ENCODE measurements around the gene WWOX.

Gene WWOX

DNA sequence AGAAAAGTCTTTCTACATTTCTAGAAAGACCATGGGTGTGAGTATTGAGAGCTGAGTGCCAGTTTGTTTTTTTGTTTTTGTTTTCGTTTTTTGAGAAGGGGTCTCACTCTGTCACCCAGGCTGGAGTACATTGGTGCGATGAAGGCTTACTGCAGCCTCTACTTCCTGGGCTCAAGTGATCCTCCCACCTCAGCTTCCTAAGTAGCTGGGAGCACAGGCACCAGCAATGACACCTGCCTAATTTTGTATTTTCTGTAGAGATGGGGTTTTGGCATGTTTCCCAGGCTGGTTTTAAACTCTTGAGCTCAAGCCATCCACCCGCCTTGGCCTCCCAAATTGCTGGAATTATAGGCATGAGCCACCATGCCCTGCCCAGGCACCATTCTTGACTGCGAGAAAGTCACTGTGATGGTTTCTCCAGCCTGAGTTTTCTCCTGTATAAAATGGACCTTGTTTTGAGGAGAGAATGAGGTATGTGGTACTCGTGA, 827.3 kb downstream of the WWOX start:
- no peaks in the 10 kb centered on the region for H3K9me2 ChIP-seq (replicated peaks; ENCODE audit: insufficient read depth, low read length)
- H3K27me3 ChIP-seq (replicated peaks; ENCODE audit: insufficient read depth, low read length): no peaks in the 10 kb centered on the region
- no peaks in the 10 kb centered on the region for H4K20me1 ChIP-seq (ENCODE audit: insufficient read depth, low read length)
- H3K4me1 ChIP-seq (ENCODE audit: low read length): no peaks in the 10 kb centered on the region
- H2AFZ ChIP-seq (ENCODE audit: low read length): no peak overlapping the region
- H3K79me2 ChIP-seq (ENCODE audit: low read length): no peaks in the 10 kb centered on the region
- no peaks in the 10 kb centered on the region for H3K36me3 ChIP-seq (replicated peaks; ENCODE audit: insufficient read depth, low read length)
- TF ChIP-seq, protein P1, sequence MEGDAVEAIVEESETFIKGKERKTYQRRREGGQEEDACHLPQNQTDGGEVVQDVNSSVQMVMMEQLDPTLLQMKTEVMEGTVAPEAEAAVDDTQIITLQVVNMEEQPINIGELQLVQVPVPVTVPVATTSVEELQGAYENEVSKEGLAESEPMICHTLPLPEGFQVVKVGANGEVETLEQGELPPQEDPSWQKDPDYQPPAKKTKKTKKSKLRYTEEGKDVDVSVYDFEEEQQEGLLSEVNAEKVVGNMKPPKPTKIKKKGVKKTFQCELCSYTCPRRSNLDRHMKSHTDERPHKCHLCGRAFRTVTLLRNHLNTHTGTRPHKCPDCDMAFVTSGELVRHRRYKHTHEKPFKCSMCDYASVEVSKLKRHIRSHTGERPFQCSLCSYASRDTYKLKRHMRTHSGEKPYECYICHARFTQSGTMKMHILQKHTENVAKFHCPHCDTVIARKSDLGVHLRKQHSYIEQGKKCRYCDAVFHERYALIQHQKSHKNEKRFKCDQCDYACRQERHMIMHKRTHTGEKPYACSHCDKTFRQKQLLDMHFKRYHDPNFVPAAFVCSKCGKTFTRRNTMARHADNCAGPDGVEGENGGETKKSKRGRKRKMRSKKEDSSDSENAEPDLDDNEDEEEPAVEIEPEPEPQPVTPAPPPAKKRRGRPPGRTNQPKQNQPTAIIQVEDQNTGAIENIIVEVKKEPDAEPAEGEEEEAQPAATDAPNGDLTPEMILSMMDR (IDR thresholded peaks at IDR 0.05; ENCODE audit: low read length): no peak
- no peak for TF ChIP-seq EZH2 (optimal IDR thresholded peaks at IDR 0.05; ENCODE audit: low read depth, low read length)
- TF ChIP-seq EZH2phosphoT487 (IDR thresholded peaks at IDR 0.05; ENCODE audit: low read length): no peak
- H3K9ac ChIP-seq (ENCODE audit: low read length): no peak overlapping the region
- H3F3A ChIP-seq (ENCODE audit: insufficient read depth, low read length): no peaks in the 10 kb centered on the region
- H3K27ac ChIP-seq (ENCODE audit: low read length): no peak overlapping the region
- no peak overlapping the region for H3K4me3 ChIP-seq (ENCODE audit: low read length)
- no peak overlapping the region for H3K4me2 ChIP-seq (ENCODE audit: low read depth, low read length)
- no peaks in the 10 kb centered on the region for H3K9me3 ChIP-seq (replicated peaks; ENCODE audit: insufficient read depth, low read length)
- DNase-seq: no peak

DNA sequence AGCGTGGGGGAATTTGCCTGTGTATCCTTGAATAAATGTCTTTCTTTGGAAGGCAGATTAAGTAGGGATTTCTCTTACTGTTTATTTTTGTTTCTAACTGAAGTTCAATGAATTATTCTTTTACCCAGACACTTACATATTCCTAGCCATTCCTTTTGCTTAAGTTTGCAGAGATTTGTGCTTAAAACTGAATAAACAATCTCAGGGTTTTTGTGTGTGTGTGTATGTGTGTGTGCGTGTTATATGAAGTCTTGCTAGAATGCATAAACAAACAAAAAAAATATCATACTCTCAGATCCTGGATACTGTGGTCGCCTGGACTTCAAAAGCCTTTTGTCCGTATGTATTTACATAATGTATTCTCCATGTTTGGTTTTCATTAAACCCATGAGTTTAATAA, 828.3 kb downstream of the WWOX start:
- H2AFZ ChIP-seq (ENCODE audit: low read length): no peak overlapping the region
- no peak overlapping the region for H3K9ac ChIP-seq (ENCODE audit: low read length)
- H3K36me3 ChIP-seq (replicated peaks; ENCODE audit: insufficient read depth, low read length): no peaks in the 10 kb centered on the region
- H3K9me3 ChIP-seq (replicated peaks; ENCODE audit: insufficient read depth, low read length): no peaks in the 10 kb centered on the region
- no peaks in the 10 kb centered on the region for H4K20me1 ChIP-seq (ENCODE audit: insufficient read depth, low read length)
- H3K27me3 ChIP-seq (replicated peaks; ENCODE audit: insufficient read depth, low read length): no peaks in the 10 kb centered on the region
- TF ChIP-seq EZH2phosphoT487 (IDR thresholded peaks at IDR 0.05; ENCODE audit: low read length): no peak
- TF ChIP-seq EZH2 (optimal IDR thresholded peaks at IDR 0.05; ENCODE audit: low read depth, low read length): no peak
- TF ChIP-seq, protein P1 (IDR thresholded peaks at IDR 0.05; ENCODE audit: low read length): no peak
- no peak overlapping the region for H3K4me3 ChIP-seq (ENCODE audit: low read length)
- no peak overlapping the region for H3K4me2 ChIP-seq (ENCODE audit: low read depth, low read length)
- DNase-seq: no peak
- H3K27ac ChIP-seq (ENCODE audit: low read length): no peak overlapping the region
- H3K4me1 ChIP-seq (ENCODE audit: low read length): no peaks in the 10 kb centered on the region
- H3F3A ChIP-seq (ENCODE audit: insufficient read depth, low read length): no peaks in the 10 kb centered on the region
- H3K9me2 ChIP-seq (replicated peaks; ENCODE audit: insufficient read depth, low read length): no peaks in the 10 kb centered on the region
- H3K79me2 ChIP-seq (ENCODE audit: low read length): no peaks in the 10 kb centered on the region

DNA sequence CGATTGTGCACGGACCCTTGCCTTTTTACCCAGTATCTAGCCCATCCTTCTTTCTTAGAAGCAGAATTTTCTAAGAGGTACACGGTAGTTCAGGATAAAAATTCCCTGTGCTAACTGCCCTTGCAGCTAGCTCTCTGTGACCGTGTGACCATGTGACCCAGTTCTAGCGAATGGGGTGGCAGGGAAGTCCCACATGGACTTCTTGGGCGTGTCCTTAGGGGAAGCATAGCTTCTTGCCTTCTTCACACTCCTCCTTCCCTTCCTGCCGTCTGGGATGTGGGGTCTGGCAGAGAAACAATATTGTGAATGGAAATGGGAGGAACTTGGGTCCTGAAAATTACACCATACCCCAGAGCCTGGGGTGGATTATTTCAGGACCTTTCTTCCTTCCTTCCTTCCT, 830.4 kb downstream of the WWOX start:
- Histone ChIP-seq H3K4me3 (ENCODE audit: low read length) (no peak overlapping the region), H3K9ac (ENCODE audit: low read length) (no peak overlapping the region), H3K9me3 (replicated peaks; ENCODE audit: insufficient read depth, low read length) (no peaks in the 10 kb centered on the region), H3K4me1 (ENCODE audit: low read length) (no peaks in the 10 kb centered on the region), H3K79me2 (ENCODE audit: low read length) (no peaks in the 10 kb centered on the region), H2AFZ (ENCODE audit: low read length) (no peak overlapping the region), H3K27me3 (replicated peaks; ENCODE audit: insufficient read depth, low read length) (no peaks in the 10 kb centered on the region), H3K4me2 (ENCODE audit: low read depth, low read length) (no peak overlapping the region), H3K9me2 (replicated peaks; ENCODE audit: insufficient read depth, low read length) (no peaks in the 10 kb centered on the region), H4K20me1 (ENCODE audit: insufficient read depth, low read length) (no peaks in the 10 kb centered on the region), H3K27ac (ENCODE audit: low read length) (no peak overlapping the region), H3K36me3 (replicated peaks; ENCODE audit: insufficient read depth, low read length) (no peaks in the 10 kb centered on the region), H3F3A (ENCODE audit: insufficient read depth, low read length) (no peaks in the 10 kb centered on the region)
- no peak for DNase-seq
- TF ChIP-seq EZH2 (optimal IDR thresholded peaks at IDR 0.05; ENCODE audit: low read depth, low read length) (no peak), EZH2phosphoT487 (IDR thresholded peaks at IDR 0.05; ENCODE audit: low read length) (no peak)
- TF ChIP-seq, protein P1 (IDR thresholded peaks at IDR 0.05; ENCODE audit: low read length): no peak

Data from MM.1S (cell line).